Esophagus muscularis mucosa (tissue), 4 donors: ENCODE results near the gene ATP2B1.

ENCODE experiments used
- EP300 ChIP-seq: sonication (generic); formaldehyde crosslinking; IDR thresholded peaks from one replicate; pipeline ENCODE4 v1.6.1; 2017; ENCODE audit warnings: antibody characterized with exemption
- POLR2AphosphoS5 ChIP-seq, 2 donors: sonication (generic); formaldehyde crosslinking; IDR thresholded peaks; one replicate each; pipeline ENCODE4 v1.6.1; 2017; ENCODE audit warnings: antibody characterized with exemption in 2 of 2
- TF ChIP-seq, protein P1 (sequence below), 3 experiments: fragments of 200-600 bp in 2 of 3; fragments of 450-650 bp in 1 of 3; sonication (generic) in 2 of 3; IDR thresholded peaks; one replicate each; pipeline ENCODE4 v1.5.1; 2017 to 2019; ENCODE audit warnings: antibody characterized with exemption in 3 of 3, mild to moderate bottlenecking in 2 of 3, moderate library complexity in 1 of 3

- TF ChIP-seq, protein P1, sequence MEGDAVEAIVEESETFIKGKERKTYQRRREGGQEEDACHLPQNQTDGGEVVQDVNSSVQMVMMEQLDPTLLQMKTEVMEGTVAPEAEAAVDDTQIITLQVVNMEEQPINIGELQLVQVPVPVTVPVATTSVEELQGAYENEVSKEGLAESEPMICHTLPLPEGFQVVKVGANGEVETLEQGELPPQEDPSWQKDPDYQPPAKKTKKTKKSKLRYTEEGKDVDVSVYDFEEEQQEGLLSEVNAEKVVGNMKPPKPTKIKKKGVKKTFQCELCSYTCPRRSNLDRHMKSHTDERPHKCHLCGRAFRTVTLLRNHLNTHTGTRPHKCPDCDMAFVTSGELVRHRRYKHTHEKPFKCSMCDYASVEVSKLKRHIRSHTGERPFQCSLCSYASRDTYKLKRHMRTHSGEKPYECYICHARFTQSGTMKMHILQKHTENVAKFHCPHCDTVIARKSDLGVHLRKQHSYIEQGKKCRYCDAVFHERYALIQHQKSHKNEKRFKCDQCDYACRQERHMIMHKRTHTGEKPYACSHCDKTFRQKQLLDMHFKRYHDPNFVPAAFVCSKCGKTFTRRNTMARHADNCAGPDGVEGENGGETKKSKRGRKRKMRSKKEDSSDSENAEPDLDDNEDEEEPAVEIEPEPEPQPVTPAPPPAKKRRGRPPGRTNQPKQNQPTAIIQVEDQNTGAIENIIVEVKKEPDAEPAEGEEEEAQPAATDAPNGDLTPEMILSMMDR (IDR thresholded peaks at IDR 0.05) = no peak
- TF ChIP-seq POLR2AphosphoS5 (IDR thresholded peaks at IDR 0.05) (no peak), EP300 (no peak)
Observed at GRCh38 chr12:89575374-89575773, 133.3 kb downstream of the ATP2B1 start.
